ENCODE data around the gene SPAG16.

SPAG16 gene

GRCh38 chr2:213726101-213726500 lies 441.8 kb downstream of the SPAG16 start:
- no peak overlapping the region for H3K4me3 ChIP-seq (ENCODE audit: low read length)
- DNase-seq (ENCODE audit: low read depth), result no peak
- no peak for TF ChIP-seq CTCF (conservative IDR thresholded peaks at IDR 0.05; ENCODE audit: low read length)

- no peak overlapping the region for H3K4me3 ChIP-seq (ENCODE audit: low read length)
- TF ChIP-seq CTCF (conservative IDR thresholded peaks at IDR 0.05; ENCODE audit: low read length), result no peak
- DNase-seq (ENCODE audit: low read depth), result no peak
Observed at GRCh38 chr2:213733893-213734292, 449.6 kb downstream of the SPAG16 start.

- TF ChIP-seq CTCF (conservative IDR thresholded peaks at IDR 0.05; ENCODE audit: low read length), result no peak
- DNase-seq (ENCODE audit: low read depth), result no peak
- H3K4me3 ChIP-seq (ENCODE audit: low read length), result no peak overlapping the region
Observed at GRCh38 chr2:213740453-213740852, 456.2 kb downstream of the SPAG16 start.

GRCh38 chr2:213751446-213751845 lies 467.2 kb downstream of the SPAG16 start:
- no peak overlapping the region for H3K4me3 ChIP-seq (ENCODE audit: low read length)
- TF ChIP-seq CTCF (conservative IDR thresholded peaks at IDR 0.05; ENCODE audit: low read length), result no peak
- DNase-seq (ENCODE audit: low read depth), result no peak

- no peak for TF ChIP-seq CTCF (conservative IDR thresholded peaks at IDR 0.05; ENCODE audit: low read length)
- no peak for DNase-seq (ENCODE audit: low read depth)
- H3K4me3 ChIP-seq (ENCODE audit: low read length), result no peak overlapping the region
Observed at GRCh38 chr2:213752575-213752974, 468.3 kb downstream of the SPAG16 start.

- DNase-seq (ENCODE audit: low read depth), result no peak
- no peak for TF ChIP-seq CTCF (conservative IDR thresholded peaks at IDR 0.05; ENCODE audit: low read length)
- no peak overlapping the region for H3K4me3 ChIP-seq (ENCODE audit: low read length)
Observed at GRCh38 chr2:213757525-213757924, 473.3 kb downstream of the SPAG16 start.

- no peak overlapping the region for H3K4me3 ChIP-seq (ENCODE audit: low read length)
- no peak for TF ChIP-seq CTCF (conservative IDR thresholded peaks at IDR 0.05; ENCODE audit: low read length)
- DNase-seq (ENCODE audit: low read depth), result no peak
Observed at GRCh38 chr2:213763354-213763753, 479.1 kb downstream of the SPAG16 start.

Measured in AG10803 (cell line).